Measurements from ENCODE around the gene SERPINA10. TPM values are rescaled to one million over a fixed set of nuclear protein-coding genes. Genes with fewer than 3 reads are reported as not detected.
"Not testable (repeated sequence)": the region's sequence is repeated elsewhere in the genome, so short reads cannot be mapped to it uniquely, and the experiment has no call there.

The SERPINA10 gene
- total RNA-seq, 1 donor from 2014 or later: not detected

DNA sequence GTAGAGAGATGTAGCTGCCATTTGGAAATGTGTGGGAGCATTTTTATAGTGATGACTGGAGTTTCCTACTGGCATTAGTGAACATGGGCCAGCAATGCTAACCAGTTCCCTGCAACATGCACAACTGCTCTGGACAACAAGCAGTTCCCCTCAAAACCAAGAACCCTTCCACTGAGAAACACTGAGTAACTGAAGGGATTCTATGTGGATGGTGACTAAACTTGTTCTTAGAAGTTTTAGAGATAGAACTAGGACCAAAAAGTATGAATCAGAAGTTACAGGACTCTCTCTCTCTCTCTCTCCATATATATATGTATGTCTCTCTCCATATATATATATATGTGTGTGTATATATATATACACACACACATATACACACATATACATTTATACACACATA, 7.9 kb downstream of the SERPINA10 start:
- DNase-seq (ENCODE audit: extremely low read depth, low read depth, low spot score): no peak

DNA sequence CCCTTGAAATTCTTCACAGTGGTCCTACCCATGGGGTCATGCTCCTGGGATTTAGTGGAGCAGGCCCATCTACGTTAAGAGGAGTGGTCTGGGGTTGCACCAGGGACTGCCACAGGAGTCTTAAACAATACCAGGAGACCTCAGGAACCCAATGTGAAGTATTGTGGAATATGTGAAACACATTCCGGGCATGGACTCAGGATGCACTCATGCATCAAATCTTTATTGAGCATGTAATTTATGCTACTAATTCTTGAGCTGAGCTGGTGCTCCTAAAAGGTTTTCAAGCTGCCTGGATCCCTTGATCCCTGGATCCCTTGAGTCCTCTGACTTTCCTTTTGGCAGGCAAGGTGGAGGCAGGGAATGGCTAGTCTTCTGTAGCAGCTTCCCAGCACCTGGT, 8.8 kb downstream of the SERPINA10 start:
- no peak for DNase-seq (ENCODE audit: extremely low read depth, low read depth, low spot score)

DNA sequence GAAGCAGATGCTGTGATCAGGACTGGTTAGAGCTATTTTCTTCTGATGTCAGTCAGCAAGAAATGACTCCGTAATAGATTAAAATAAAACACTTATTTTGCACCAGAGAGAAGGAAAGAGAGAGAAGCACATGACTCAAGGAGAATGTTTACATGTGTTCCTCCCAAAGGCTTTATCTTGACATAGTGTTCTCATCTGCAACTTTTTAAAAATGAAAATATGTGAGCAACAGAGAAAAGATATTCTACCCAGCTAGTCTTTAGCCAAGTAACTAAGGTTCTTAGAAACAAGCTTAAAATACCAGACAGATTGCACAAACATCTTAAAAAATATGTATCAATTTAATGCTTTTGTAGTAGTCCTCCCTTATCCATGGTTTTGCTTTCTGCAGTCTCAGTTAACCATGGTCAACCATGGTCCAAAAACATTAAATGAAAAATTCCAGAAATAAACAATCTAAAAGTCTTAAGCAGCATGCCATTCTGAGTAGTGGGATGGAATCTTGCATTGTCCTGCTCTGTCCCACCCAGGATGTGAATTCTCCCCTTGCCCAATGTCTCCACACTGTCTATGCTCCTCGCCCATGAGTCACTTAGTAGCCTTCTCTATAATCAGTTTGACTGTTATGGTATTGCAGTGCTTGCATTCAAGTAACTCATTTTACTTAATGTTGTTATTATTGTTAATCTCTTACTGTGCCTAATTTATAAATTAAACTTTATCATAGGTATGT, 9.9 kb downstream of the SERPINA10 start:
- DNase-seq (ENCODE audit: extremely low read depth, low read depth, low spot score): no peak

DNA sequence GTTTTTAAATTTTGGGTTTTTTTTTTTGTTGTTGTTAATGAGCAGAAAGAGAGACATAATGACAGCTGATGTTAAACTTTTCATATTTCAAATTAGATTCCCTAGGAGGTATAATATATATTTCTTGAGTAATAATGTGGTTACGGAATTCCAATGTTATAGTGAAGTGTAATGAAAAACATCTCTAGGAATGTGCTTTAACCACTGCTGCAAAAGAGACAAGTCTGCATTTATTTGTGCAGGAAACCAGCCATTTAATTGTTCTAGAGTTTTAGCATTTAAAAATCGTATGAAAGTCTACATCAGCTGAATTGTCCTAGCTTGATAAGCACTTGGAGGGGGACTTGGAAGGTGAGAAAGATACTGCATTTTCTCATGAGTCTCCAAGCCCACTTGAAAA, 14.3 kb downstream of the SERPINA10 start:
- no peak for DNase-seq (ENCODE audit: extremely low read depth, low read depth, low spot score)

DNA sequence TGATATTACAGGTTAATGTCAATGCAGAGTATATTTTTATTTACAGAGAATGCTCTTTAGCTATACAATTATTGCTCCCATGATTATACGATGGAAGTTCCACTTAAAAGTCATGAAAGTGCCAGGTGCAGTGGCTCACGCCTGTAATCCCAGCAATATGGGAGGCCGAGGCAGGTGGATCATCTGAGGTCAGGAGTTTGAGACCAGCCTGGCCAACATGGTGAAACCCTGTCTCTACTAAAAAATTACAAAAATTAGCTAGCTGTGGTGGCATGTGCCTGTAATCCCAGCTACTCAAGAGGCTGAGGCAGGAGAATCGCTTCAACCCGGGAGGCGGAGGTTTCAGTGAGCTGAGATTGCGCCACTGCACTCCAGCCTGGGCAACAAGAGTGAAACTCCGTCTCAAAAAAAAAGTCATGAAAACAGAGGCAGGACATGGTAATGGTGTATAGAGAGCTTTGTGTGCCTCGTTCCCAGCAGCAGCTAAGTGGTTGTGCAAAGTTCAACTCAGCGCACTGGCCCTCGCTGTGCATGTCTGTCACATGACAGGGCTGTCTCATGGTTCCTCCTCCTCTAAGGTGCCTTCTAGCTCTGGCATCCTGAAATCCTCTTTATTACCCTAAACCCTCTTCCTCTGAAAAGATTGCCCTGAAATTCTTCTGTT, 16.0 kb downstream of the SERPINA10 start:
- DNase-seq (ENCODE audit: extremely low read depth, low read depth, low spot score): not testable (repeated sequence)

DNA sequence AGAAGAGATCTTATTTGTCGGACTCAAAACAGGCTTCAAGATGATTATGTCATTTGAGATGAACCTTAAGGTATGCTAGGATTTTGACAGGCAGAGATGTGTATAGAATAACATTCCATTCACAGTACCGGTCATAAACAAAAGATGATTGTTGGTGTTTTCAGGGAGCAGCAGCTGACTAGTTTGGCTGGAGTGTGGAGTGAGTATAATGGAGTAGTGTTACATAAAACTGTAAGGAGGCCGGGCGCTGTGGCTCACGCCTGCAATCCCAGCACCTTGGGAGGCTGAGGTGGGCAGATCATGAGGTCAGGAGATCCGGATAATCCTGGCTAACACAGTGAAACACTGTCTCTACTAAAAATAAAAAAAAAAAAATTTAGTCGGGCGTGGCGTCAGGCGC, 23.9 kb downstream of the SERPINA10 start:
- no peak for DNase-seq (ENCODE audit: extremely low read depth, low read depth, low spot score)

DNA sequence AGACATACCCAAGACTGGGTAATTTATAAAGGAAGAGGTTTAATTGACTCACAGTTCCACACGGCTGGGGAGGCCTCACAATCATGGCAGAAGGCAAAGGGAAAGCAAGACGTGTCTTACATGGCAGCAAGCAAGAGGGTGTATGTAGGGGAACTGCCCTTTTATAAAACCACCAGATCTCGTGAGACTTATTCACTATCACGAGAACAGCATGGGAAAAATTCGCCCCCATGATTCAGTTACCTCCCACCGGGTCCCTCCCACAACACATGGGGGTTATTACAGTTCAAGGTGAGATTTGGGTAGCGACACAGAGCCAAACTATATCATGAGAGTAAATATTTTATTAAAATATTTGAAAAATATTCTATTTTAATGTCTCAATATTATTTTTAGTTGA, 24.5 kb downstream of the SERPINA10 start:
- not testable (repeated sequence) for DNase-seq (ENCODE audit: extremely low read depth, low read depth, low spot score)

DNA sequence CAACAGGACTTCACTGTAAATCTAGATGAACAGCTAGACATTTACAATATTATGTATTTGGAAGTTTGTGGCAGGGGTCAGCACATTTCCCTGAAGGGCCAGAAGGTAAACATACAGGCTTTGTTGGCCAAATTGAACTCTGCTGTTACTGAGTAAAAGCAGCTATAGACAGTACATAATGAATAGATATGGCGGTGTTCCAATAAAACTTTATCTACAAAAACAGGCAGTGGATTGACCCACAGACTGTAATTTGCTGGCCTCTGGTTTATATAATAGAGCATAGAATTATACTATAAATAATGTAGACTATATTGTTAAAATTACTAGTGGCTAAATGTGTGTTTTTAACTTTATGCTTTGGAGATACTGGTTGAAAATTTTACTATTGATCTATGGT, 25.7 kb downstream of the SERPINA10 start:
- no peak for DNase-seq (ENCODE audit: extremely low read depth, low read depth, low spot score)

DNA sequence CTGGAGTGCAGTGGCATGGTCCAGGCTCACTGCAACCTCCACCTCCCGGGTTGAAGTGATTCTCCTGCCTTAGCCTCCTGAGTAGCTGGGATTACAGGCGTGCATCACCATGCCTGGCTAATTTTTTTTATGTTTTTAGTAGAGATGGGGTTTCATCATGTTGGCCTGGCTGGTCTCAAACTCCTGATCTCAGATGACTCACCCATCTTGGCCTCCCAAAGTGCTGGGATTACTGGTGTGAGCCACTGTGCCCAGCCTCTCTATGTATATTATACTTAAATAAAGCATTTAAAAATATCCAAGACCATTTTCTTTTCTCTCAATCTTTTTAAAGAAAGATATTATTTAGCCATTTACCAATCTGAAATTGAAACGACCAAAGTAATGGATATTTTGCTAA, 28.9 kb downstream of the SERPINA10 start:
- not testable (repeated sequence) for DNase-seq (ENCODE audit: extremely low read depth, low read depth, low spot score)

DNA sequence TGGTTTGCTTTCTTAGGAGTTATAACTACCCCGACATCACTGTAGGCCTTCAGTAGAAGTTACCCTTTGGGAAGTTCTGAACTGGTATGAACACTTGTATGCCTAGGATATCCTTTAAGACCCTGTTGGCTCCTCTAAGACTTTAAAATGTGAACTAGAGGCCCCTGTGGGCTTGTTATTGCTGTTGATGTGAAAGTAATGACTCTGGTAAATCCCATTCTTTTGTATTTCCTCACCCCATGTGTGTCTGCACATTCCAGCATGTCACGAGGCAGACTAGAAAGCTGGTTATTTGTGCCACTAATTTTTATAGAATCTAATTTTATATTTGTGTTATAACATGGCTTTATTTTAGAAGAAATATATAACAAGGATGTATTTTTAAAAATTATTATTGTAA, 48.9 kb downstream of the SERPINA10 start:
- DNase-seq (ENCODE audit: extremely low read depth, low read depth, low spot score): no peak

DNA sequence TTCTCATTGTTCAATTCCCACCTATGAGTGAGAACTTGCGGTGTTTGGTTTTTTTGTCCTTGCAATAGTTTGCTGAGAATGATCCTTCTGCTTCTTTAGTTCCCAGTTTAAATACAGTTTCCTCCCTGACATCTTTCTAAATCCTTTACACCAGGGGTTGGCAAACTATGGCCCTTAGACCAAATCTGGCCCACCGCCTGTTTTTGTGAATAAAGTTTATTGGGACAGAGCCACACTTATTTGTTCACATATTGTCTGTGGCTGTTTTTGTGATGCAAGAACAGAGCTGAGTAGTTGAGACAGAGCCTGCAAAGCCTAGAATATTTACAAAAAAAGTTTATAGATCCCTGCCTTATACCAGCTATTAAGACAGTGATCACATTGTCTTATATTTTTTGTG, 53.7 kb downstream of the SERPINA10 start:
- no peak for DNase-seq (ENCODE audit: extremely low read depth, low read depth, low spot score)

DNA sequence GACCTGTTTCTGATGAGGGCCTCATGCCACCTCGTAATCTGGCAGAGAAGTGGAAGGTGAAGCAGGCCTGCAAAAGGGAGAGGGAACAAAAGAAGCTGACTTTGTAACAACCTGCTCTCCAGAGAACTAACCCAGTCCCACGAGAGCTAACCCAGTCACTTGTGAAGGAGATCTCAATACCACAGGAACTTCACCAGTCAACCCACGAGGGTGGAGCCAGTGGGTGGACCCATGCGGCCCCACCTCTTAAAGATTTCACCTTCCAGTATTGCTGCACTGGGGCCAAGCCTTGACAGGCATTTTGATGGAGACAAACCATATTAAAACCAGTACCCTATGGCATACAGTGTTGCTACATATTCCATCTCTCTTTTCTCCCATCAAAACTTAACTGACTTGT, 55.1 kb downstream of the SERPINA10 start:
- no peak for DNase-seq (ENCODE audit: extremely low read depth, low read depth, low spot score)

DNA sequence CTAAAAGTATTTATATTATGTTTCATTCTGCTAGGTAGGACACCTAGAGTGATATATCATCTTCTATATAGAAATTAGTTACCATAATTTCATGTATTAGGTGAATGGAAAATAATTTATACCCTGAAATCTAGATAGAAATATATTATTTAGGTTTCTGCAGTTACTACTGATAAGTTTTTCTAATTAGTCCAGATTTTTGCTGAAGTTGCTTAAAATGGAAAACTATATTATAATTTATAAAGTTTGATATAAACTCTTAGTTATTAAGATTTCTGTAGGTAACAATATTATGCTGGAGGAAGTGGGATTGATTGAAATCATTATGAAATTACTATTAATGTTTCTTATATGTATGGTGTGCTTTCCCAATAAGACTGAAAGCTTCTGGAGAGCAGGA, 56.0 kb downstream of the SERPINA10 start:
- no peak for DNase-seq (ENCODE audit: extremely low read depth, low read depth, low spot score)

Other genes starting within 250 kb of the SERPINA10 start
- 97.5 and 104 TPM in 2 replicates for gene DDX24, start 212.1 kb downstream of the SERPINA10 start, total RNA-seq
- gene IFI27L1, start 212.0 kb downstream of the SERPINA10 start, total RNA-seq: 11.8 and 18.0 TPM in 2 replicates
- 142 and 820 TPM in 2 replicates for gene IFI27, start 182.5 kb downstream of the SERPINA10 start, total RNA-seq
- gene IFI27L2, start 163.7 kb downstream of the SERPINA10 start, total RNA-seq: 27.8 and 33.6 TPM in 2 replicates
- 0.06 and 0.58 TPM in 2 replicates for gene PPP4R4, start 118.9 kb downstream of the SERPINA10 start, total RNA-seq
- gene SERPINA6, start 30.1 kb upstream of the SERPINA10 start, total RNA-seq: not detected in 2 replicates
- not detected in 2 replicates for gene SERPINA2, start 73.4 kb upstream of the SERPINA10 start, total RNA-seq
- 0.87 and 0.88 TPM in 2 replicates for gene SERPINA1, start 95.3 kb upstream of the SERPINA10 start, total RNA-seq
- not detected in 2 replicates for gene SERPINA11, start 159.5 kb upstream of the SERPINA10 start, total RNA-seq
- gene SERPINA9, start 182.9 kb upstream of the SERPINA10 start, total RNA-seq: not detected in 2 replicates
- not detected in 2 replicates for gene SERPINA12, start 216.2 kb upstream of the SERPINA10 start, total RNA-seq